Erythroblast (primary cell): ENCODE results near the gene FECH.

ENCODE experiments used
- GATA1 ChIP-seq: IDR thresholded peaks from 2 replicates; pipeline ENCODE4 v1.6.1; 2011; ENCODE audit warnings: low read depth, mild to moderate bottlenecking, control low read depth, low read length, moderate library complexity
- POLR2A ChIP-seq: IDR thresholded peaks from 2 replicates; pipeline ENCODE4 v1.6.1; 2011; ENCODE audit warnings: mild to moderate bottlenecking, low read length

DNA sequence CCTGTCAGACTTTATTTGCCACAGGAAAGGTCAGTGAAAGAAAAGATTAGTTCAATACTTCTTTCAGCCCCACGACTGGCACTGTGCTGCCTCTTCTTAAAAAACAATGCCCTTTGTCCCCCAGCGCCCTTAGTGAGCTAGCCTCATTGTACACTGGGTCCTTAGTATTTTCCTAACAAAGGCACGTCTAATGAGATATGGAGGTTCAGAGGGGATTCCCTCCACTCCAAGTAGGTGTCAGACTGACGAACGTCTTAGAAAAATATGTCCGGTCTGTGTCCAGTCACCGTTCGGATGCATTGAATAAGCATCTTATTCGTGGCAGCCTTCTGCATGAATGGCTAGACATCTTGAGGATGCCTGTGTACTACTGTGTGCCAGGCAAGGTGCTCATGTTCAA, 1.1 kb downstream of the FECH start:
- no peak for TF ChIP-seq POLR2A
- no peak for TF ChIP-seq GATA1
